GM12878 (cell line): ENCODE data around the gene CHCHD6. TPM values are rescaled to one million over a fixed set of nuclear protein-coding genes. Genes with fewer than 3 reads are reported as not detected.

Source experiments
- ATAC-seq: fragments of 200-7000 bp; cut with Tn5 transposase; 3 replicates; pipeline ENCODE4 v1.9.1; 2020; ENCODE audit warnings: mild to moderate bottlenecking, moderate library complexity
- BruUV-seq: library from RNA; stranded (reverse); fragments of 400-500 nt; replicated peaks from 2 replicates; lab custom pipeline; 2021; lab: Mats Ljungman, UMichigan
- CTCF ChIA-PET: fragments of 300-600 bp; sonication (Branson Sonifier 250); formaldehyde crosslinking; extraction: SDS; loops from one replicate; lab custom pipeline; 2021; ENCODE audit warnings: inconsistent platforms; lab: Yijun Ruan, JAX
- POLR2A ChIA-PET: fragments of 350-600 bp; formaldehyde crosslinking; extraction: SDS; loops from one replicate; lab custom pipeline; 2021; ENCODE audit warnings: inconsistent platforms; lab: Charles Lee
- RAD21 ChIA-PET: fragments of 300-600 bp; sonication (Branson Sonifier 250); formaldehyde crosslinking; loops from one replicate; lab custom pipeline; 2023; ENCODE audit warnings: antibody characterized with exemption; ENCODE audit not compliant: unreplicated experiment; lab: Charles Lee
- SMC1A ChIA-PET: fragments of 300-600 bp; sonication (Branson Sonifier 250); formaldehyde crosslinking; loops from one replicate; lab custom pipeline; 2023; ENCODE audit not compliant: unreplicated experiment, uncharacterized antibody; lab: Charles Lee
- DNase-seq: peaks from one replicate; pipeline ENCODE4 v3.0.0-alpha.2; 2011; ENCODE audit warnings: low read depth, low spot score
- FAIRE-seq: peaks from 3 replicates; lab custom pipeline; 2011; peaks lifted over from hg19 to GRCh38; lab: Jason Lieb, UNC
- H2AFZ ChIP-seq: 2 replicates; pipeline ENCODE4 v1.6.0; 2011; ENCODE audit warnings: low read depth, low read length, control low read depth; ENCODE audit not compliant: control insufficient read depth
- H3K27ac ChIP-seq: 2 replicates; pipeline ENCODE4 v1.5.1; 2011; ENCODE audit warnings: control low read depth; ENCODE audit not compliant: control insufficient read depth, insufficient read depth
- H3K27me3 ChIP-seq, 2 experiments: replicated peaks in 1 of 2; 2 replicates each; pipeline versions ENCODE4 v1.6.0 to v1.6.1; 2011; ENCODE audit warnings: low read length in 1 of 2; ENCODE audit not compliant: control insufficient read depth in 2 of 2, insufficient read depth in 2 of 2
- H3K36me3 ChIP-seq, 2 experiments: 2 replicates each; pipeline ENCODE4 v1.5.1; 2011; ENCODE audit warnings: low read length in 1 of 2; ENCODE audit not compliant: control insufficient read depth in 2 of 2, insufficient read depth in 2 of 2
- H3K4me1 ChIP-seq: 2 replicates; pipeline ENCODE4 v1.6.1; 2011; ENCODE audit warnings: mild to moderate bottlenecking, low read length, moderate library complexity, mixed read lengths; ENCODE audit not compliant: control insufficient read depth, insufficient read depth
- H3K4me2 ChIP-seq: 2 replicates; pipeline ENCODE4 v1.6.0; 2011; ENCODE audit warnings: control low read depth; ENCODE audit not compliant: control insufficient read depth, insufficient read depth
- H3K4me3 ChIP-seq: fragments of 200-600 bp; sonication (generic); 2 replicates; pipeline ENCODE4 v1.5.1; 2016
- H3K79me2 ChIP-seq: 2 replicates; pipeline ENCODE4 v1.6.0; 2011; ENCODE audit warnings: low read length; ENCODE audit not compliant: control insufficient read depth, insufficient read depth
- H3K9ac ChIP-seq: 2 replicates; pipeline ENCODE4 v1.8.0; 2011; ENCODE audit warnings: low read length, control low read depth, mixed read lengths; ENCODE audit not compliant: control insufficient read depth, insufficient read depth
- H3K9me3 ChIP-seq: replicated peaks from 3 replicates; pipeline ENCODE4 v1.5.1; 2011; ENCODE audit warnings: mild to moderate bottlenecking, low read length; ENCODE audit not compliant: control insufficient read depth, insufficient read depth
- H4K20me1 ChIP-seq: 2 replicates; pipeline ENCODE4 v1.6.0; 2011; ENCODE audit not compliant: control insufficient read depth, insufficient read depth
- BACH1 ChIP-seq: fragments of 450-650 bp; IDR thresholded peaks from 2 replicates; pipeline ENCODE4 v1.6.1; 2017; ENCODE audit warnings: mild to moderate bottlenecking, borderline replicate concordance
- DPF2 ChIP-seq: fragments of 450-650 bp; IDR thresholded peaks from 2 replicates; pipeline ENCODE4 v1.6.1; 2017; ENCODE audit warnings: mild to moderate bottlenecking
- E2F4 ChIP-seq: IDR thresholded peaks from 2 replicates; pipeline ENCODE4 v1.6.1; 2012; ENCODE audit warnings: low read depth, low read length, improper control_type of control experiment
- EP300 ChIP-seq, 2 experiments: fragments of 150-350 bp in 1 of 2; IDR thresholded peaks; 2 replicates each; pipeline ENCODE4 v1.6.1; 2011 to 2012; ENCODE audit warnings: low read depth in 2 of 2, low read length in 2 of 2, borderline replicate concordance in 1 of 2, improper control_type of control experiment in 1 of 2, inconsistent platforms in 1 of 2; ENCODE audit not compliant: control insufficient read depth in 1 of 2
- MXI1 ChIP-seq: fragments of 150-350 bp; IDR thresholded peaks from 2 replicates; pipeline ENCODE4 v1.6.1; 2011; ENCODE audit warnings: low read depth, mild to moderate bottlenecking, inconsistent platforms, low read length, improper control_type of control experiment
- NFYA ChIP-seq: IDR thresholded peaks from 2 replicates; pipeline ENCODE4 v1.6.1; 2011; ENCODE audit warnings: low read depth, mild to moderate bottlenecking, low read length, improper control_type of control experiment, borderline replicate concordance
- RCOR1 ChIP-seq: conservative IDR thresholded peaks from 2 replicates; pipeline ENCODE4 v1.6.1; 2012; ENCODE audit warnings: low read depth, low read length, improper control_type of control experiment
- SMC3 ChIP-seq: IDR thresholded peaks from 2 replicates; pipeline ENCODE4 v1.6.1; 2011; ENCODE audit warnings: low read length, improper control_type of control experiment, borderline replicate concordance
- TCF3 ChIP-seq: IDR thresholded peaks from 2 replicates; pipeline ENCODE4 v1.6.1; 2012; ENCODE audit warnings: low read depth, mild to moderate bottlenecking, low read length, borderline replicate concordance; ENCODE audit not compliant: insufficient read depth
- WGBS: methylation state at CpG from one replicate; pipeline ENCODE4 v1.1.6; 2016; ENCODE audit warnings: low lambda C conversion rate; ENCODE audit not compliant: insufficient replicate concordance, insufficient coverage; ENCODE audit errors: missing lambda C conversion rate; 5-methylcytosine and 5-hydroxymethylcytosine counted together
- in situ Hi-C: fragments of 300-500 bp; cut with MboI; formaldehyde crosslinking; loops from 9 replicates; pipeline ENCODE4 v1.14.3; 2018; ENCODE audit warnings: mixed read lengths
- intact Hi-C: fragments of 100-400 bp; cut with micrococcal nuclease; formaldehyde crosslinking; loops from one replicate; pipeline ENCODE4 v1.14.2; 2022; ENCODE audit not compliant: unreplicated experiment
- polyA plus RNA-seq, 11 experiments: library from polyadenylated mRNA; depleted of rRNA in 4 of 11; unstranded in 6 of 11; stranded (reverse) in 5 of 11; fragments of >200 nt; fragmentation: Nextera tagmentation in 4 of 11; fragmentation: Illumina TruSeq in 1 of 11; extraction: Ambion mirVana in 4 of 11; extraction: Trizol in 1 of 11; gene quantifications; 1 replicate in 1 of 11; 2 replicates in 10 of 11; pipeline versions ENCODE4 v1.2.1 to v1.2.3, GENCODE V29; 2011 to 2016; ENCODE audit warnings: inconsistent platforms in 2 of 11, missing spikeins in 2 of 11, low read depth in 1 of 11
- total RNA-seq, 4 experiments: library from RNA; depleted of rRNA in 3 of 4; stranded (reverse); fragments of >200 nt in 3 of 4; fragmentation: Illumina TruSeq in 1 of 4; extraction: Trizol in 1 of 4; gene quantifications; 2 replicates each; pipeline versions ENCODE4 v1.2.1 to v1.2.3, GENCODE V29; 2013 to 2021
- TF ChIP-seq, protein P1 (sequence below): fragments of 450-650 bp; IDR thresholded peaks from 2 replicates; pipeline ENCODE4 v1.6.1; 2017; ENCODE audit warnings: mild to moderate bottlenecking, low read depth, inconsistent platforms; ENCODE audit not compliant: poor library complexity, severe bottlenecking
- TF ChIP-seq, protein P2 (sequence below): IDR thresholded peaks from 2 replicates; pipeline ENCODE4 v1.6.1; 2012; ENCODE audit warnings: improper control_type of control experiment, low read depth, low read length; ENCODE audit not compliant: insufficient replicate concordance

Gene CHCHD6
- total and polyA plus RNA-seq, 10 of the 15 experiments (the other 5 are each of a cell fraction or from before 2014, with no cell fraction given) = 2.7 to 16.7 (median 12.3) TPM

DNA sequence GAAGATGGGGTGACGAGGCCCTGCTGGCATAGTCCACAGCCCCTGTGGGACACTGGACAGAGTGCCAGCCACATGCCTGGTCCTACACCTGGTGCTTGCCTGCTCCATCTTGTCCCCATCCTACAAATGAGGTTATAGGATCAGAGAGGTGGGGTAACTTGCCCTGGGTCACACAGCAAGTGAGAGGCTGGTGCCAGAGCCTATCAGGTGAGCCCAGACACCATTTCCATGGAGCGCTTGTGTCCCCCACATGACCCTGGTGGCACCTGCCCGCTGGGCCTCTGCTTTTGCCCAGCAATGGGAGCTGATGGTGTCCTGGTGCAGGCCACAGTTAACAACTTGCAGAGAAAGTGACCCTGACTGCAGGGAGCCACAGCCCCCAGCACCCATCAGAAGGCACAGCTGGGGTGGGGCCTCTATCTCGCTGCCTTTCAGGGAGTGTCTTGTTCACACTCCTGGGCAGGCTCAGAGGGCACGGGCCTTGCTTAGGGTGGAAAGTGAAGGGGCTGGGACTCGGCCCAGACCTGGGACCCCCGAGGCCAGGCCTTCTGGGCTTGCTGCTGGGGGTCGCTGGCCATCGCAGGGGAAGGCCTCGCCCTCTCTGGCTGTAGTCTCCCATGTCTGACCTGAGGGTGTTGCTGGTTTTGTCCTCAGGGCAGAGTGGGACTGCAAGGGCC, 286.1 kb downstream of the CHCHD6 start (continued):
- TF ChIP-seq TCF3 = no peak
- no peak for TF ChIP-seq NFYA
- TF ChIP-seq, all 136 proteins: peak for 0

DNA sequence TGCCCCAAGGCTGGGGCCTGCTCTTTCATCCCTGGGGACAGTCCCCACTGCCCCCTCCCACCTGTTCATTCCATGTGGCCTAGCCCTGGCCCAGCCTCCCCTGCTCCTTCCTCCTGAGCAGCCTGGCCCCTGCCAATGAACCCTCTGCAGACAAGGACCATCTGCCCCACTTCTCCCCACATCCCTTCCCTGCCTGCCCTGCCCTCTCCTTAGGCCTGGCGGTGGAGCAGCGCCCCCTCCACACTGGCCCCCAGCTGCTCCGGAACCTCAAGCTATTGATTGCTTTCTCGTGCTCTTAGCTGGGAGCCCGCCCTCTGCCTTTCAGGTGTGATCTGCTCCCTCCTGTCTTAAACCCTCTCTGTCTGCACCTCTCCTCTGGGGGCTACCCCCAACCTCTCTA, 286.9 kb downstream of the CHCHD6 start:
- DNase-seq (no peak), FAIRE-seq (no peak), ATAC-seq (no peak)
- Histone ChIP-seq H3K4me1 (no peaks in the 10 kb centered on the region), H3K4me3 (no peak overlapping the region), H2AFZ (no peak overlapping the region), H3K9me3 (no peaks in the 10 kb centered on the region), H3K27ac (no peak overlapping the region), H3K9ac (no peak overlapping the region), H3K36me3 (peaks cover 0 to 12% of the 10 kb centered on the region in 2 experiments; a peak in 2 of 4 replicates), H3K27me3 (no peaks in the 10 kb centered on the region), H4K20me1 (peaks cover 3% of the 10 kb centered on the region; the same call in 1 of the 2 replicates), H3K4me2 (no peak overlapping the region), H3K79me2 (no peaks in the 10 kb centered on the region)
- ChIA-PET RAD21 (no interaction called here), CTCF (no interaction called here), SMC1A (no interaction called here), POLR2A (no interaction called here)
- no TSS peak for BruUV-seq
- in situ Hi-C loops (no loop called here), intact Hi-C loops (no loop called here)
- WGBS = 78% methylated on average over 5 of the region's 5 CpGs
- no peak for TF ChIP-seq BACH1
- no peak for TF ChIP-seq MXI1
- no peak for TF ChIP-seq SMC3
- TF ChIP-seq DPF2 = no peak
- TF ChIP-seq E2F4 = no peak
- no peak for TF ChIP-seq RCOR1
- TF ChIP-seq, protein P1, sequence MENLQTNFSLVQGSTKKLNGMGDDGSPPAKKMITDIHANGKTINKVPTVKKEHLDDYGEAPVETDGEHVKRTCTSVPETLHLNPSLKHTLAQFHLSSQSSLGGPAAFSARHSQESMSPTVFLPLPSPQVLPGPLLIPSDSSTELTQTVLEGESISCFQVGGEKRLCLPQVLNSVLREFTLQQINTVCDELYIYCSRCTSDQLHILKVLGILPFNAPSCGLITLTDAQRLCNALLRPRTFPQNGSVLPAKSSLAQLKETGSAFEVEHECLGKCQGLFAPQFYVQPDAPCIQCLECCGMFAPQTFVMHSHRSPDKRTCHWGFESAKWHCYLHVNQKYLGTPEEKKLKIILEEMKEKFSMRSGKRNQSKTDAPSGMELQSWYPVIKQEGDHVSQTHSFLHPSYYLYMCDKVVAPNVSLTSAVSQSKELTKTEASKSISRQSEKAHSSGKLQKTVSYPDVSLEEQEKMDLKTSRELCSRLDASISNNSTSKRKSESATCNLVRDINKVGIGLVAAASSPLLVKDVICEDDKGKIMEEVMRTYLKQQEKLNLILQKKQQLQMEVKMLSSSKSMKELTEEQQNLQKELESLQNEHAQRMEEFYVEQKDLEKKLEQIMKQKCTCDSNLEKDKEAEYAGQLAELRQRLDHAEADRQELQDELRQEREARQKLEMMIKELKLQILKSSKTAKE = no peak
- TF ChIP-seq EP300 (IDR thresholded peaks at IDR 0.05; ENCODE audit: borderline replicate concordance in 1 of 2, control insufficient read depth in 1 of 2, low read depth in 2 of 2, low read length in 2 of 2) = no peak
- TF ChIP-seq, protein P2, sequence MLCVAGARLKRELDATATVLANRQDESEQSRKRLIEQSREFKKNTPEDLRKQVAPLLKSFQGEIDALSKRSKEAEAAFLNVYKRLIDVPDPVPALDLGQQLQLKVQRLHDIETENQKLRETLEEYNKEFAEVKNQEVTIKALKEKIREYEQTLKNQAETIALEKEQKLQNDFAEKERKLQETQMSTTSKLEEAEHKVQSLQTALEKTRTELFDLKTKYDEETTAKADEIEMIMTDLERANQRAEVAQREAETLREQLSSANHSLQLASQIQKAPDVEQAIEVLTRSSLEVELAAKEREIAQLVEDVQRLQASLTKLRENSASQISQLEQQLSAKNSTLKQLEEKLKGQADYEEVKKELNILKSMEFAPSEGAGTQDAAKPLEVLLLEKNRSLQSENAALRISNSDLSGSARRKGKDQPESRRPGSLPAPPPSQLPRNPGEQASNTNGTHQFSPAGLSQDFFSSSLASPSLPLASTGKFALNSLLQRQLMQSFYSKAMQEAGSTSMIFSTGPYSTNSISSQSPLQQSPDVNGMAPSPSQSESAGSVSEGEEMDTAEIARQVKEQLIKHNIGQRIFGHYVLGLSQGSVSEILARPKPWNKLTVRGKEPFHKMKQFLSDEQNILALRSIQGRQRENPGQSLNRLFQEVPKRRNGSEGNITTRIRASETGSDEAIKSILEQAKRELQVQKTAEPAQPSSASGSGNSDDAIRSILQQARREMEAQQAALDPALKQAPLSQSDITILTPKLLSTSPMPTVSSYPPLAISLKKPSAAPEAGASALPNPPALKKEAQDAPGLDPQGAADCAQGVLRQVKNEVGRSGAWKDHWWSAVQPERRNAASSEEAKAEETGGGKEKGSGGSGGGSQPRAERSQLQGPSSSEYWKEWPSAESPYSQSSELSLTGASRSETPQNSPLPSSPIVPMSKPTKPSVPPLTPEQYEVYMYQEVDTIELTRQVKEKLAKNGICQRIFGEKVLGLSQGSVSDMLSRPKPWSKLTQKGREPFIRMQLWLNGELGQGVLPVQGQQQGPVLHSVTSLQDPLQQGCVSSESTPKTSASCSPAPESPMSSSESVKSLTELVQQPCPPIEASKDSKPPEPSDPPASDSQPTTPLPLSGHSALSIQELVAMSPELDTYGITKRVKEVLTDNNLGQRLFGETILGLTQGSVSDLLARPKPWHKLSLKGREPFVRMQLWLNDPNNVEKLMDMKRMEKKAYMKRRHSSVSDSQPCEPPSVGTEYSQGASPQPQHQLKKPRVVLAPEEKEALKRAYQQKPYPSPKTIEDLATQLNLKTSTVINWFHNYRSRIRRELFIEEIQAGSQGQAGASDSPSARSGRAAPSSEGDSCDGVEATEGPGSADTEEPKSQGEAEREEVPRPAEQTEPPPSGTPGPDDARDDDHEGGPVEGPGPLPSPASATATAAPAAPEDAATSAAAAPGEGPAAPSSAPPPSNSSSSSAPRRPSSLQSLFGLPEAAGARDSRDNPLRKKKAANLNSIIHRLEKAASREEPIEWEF = no peak
